SK-N-SH (cell line): ENCODE results near the gene CEBPZOS. TPM values are rescaled to one million over a fixed set of nuclear protein-coding genes. Genes with fewer than 3 reads are reported as not detected.
A peak's percentile ranks its signal among the peaks of the same experiment; 100 is the strongest.

Experiments used
- CTCF ChIA-PET: fragments of 300-600, 350-600 bp; formaldehyde crosslinking; extraction: SDS; loops from one replicate; lab custom pipeline; 2021; lab: Yijun Ruan, JAX
- POLR2A ChIA-PET: fragments of 350-600 bp; sonication (Branson Sonifier 250); formaldehyde crosslinking; extraction: SDS; loops from one replicate; lab custom pipeline; 2020; ENCODE audit warnings: antibody characterized with exemption, inconsistent platforms; lab: Yijun Ruan, JAX
- DNase-seq: peaks from one replicate; pipeline ENCODE4 v3.0.0; 2012
- H2AFZ ChIP-seq: fragments of 200-600 bp; sonication (generic); 2 replicates; pipeline ENCODE4 v1.8.1; 2016; ENCODE audit warnings: antibody characterized with exemption, mild to moderate bottlenecking, low read depth
- H3F3A ChIP-seq: fragments of 200-600 bp; sonication (generic); replicated peaks from 2 replicates; pipeline ENCODE3; 2016; ENCODE audit warnings: antibody characterized with exemption, mild to moderate bottlenecking; ENCODE audit not compliant: insufficient read depth
- H3K27ac ChIP-seq, 2 experiments: fragments of 200-500 bp in 1 of 2; fragments of 200-600 bp in 1 of 2; sonication (Bioruptor generic) in 1 of 2; sonication (generic), shearing (Covaris generic) in 1 of 2; 2 replicates each; pipeline versions ENCODE4 v1.5.1 to v1.6.1; 2014 to 2016; ENCODE audit warnings: low read depth in 2 of 2, inconsistent platforms in 1 of 2, low read length in 1 of 2, mild to moderate bottlenecking in 1 of 2, mixed read lengths in 1 of 2
- H3K27me3 ChIP-seq: fragments of 200-600 bp; sonication (generic), shearing (Covaris generic); 2 replicates; pipeline ENCODE4 v1.6.1; 2016; ENCODE audit warnings: mixed run types; ENCODE audit not compliant: insufficient read depth
- H3K36me3 ChIP-seq, 2 experiments: fragments of 200-500 bp in 1 of 2; fragments of 200-600 bp in 1 of 2; sonication (Bioruptor generic) in 1 of 2; sonication (generic) in 1 of 2; replicated peaks in 1 of 2; 2 replicates each; pipeline versions ENCODE3 to v1.5.1; 2014 to 2016; ENCODE audit warnings: low read length in 1 of 2, mild to moderate bottlenecking in 1 of 2; ENCODE audit not compliant: insufficient read depth in 2 of 2, control insufficient read depth in 1 of 2
- H3K4me1 ChIP-seq, 2 experiments: fragments of 200-500 bp in 1 of 2; fragments of 200-600 bp in 1 of 2; sonication (Bioruptor generic) in 1 of 2; sonication (generic), shearing (Covaris generic) in 1 of 2; 2 replicates each; pipeline versions ENCODE4 v1.5.1 to v1.6.1; 2014 to 2016; ENCODE audit warnings: low read depth in 1 of 2, low read length in 1 of 2, mixed run types in 1 of 2; ENCODE audit not compliant: insufficient read depth in 2 of 2, control insufficient read depth in 1 of 2
- H3K4me2 ChIP-seq: fragments of 200-600 bp; sonication (generic), shearing (Covaris generic); 2 replicates; pipeline ENCODE4 v1.6.1; 2017; ENCODE audit warnings: mixed run types
- H3K4me3 ChIP-seq, 2 experiments: fragments of 200-500 bp in 1 of 2; fragments of 200-600 bp in 1 of 2; sonication (Bioruptor generic) in 1 of 2; sonication (generic), shearing (Covaris generic) in 1 of 2; 2 replicates each; pipeline versions ENCODE4 v1.5.1 to v1.8.1; 2014 to 2016; ENCODE audit warnings: low read depth in 2 of 2, inconsistent platforms in 1 of 2, low read length in 1 of 2, mild to moderate bottlenecking in 1 of 2, mixed read lengths in 1 of 2, moderate library complexity in 1 of 2
- H3K79me2 ChIP-seq: fragments of 200-600 bp; sonication (generic); 2 replicates; pipeline ENCODE4 v1.8.1; 2017; ENCODE audit warnings: mild to moderate bottlenecking; ENCODE audit not compliant: insufficient read depth
- H3K9ac ChIP-seq: fragments of 200-600 bp; sonication (generic); 2 replicates; pipeline ENCODE4 v1.6.1; 2017; ENCODE audit warnings: mixed run types
- H3K9me2 ChIP-seq: fragments of 200-600 bp; sonication (generic); 2 replicates; pipeline ENCODE4 v1.6.1; 2017; ENCODE audit warnings: mixed run types
- H3K9me3 ChIP-seq: fragments of 200-600 bp; sonication (generic); 2 replicates; pipeline ENCODE4 v1.6.1; 2017; ENCODE audit warnings: mixed run types, mild to moderate bottlenecking, moderate library complexity
- H4K20me1 ChIP-seq: fragments of 200-600 bp; sonication (generic); 2 replicates; pipeline ENCODE4 v1.6.1; 2017; ENCODE audit warnings: mild to moderate bottlenecking, mixed run types; ENCODE audit not compliant: insufficient read depth
- ELF1 ChIP-seq: IDR thresholded peaks from 2 replicates; pipeline ENCODE4 v1.4.0; 2012
- FOXJ3 ChIP-seq: sonication (generic); formaldehyde crosslinking; IDR thresholded peaks from 2 replicates; pipeline ENCODE4 v1.5.1; 2020; ENCODE audit warnings: mild to moderate bottlenecking, missing genetic modification reagents
- FOXM1 ChIP-seq: IDR thresholded peaks from 2 replicates; pipeline ENCODE4 v1.4.0; 2012; ENCODE audit warnings: low read depth, mild to moderate bottlenecking
- GABPA ChIP-seq: IDR thresholded peaks from 2 replicates; pipeline ENCODE4 v1.4.0; 2012; ENCODE audit warnings: low read depth, mild to moderate bottlenecking
- GATA2 ChIP-seq: sonication (generic); formaldehyde crosslinking; IDR thresholded peaks from 2 replicates; pipeline ENCODE4 v1.5.0; 2020; ENCODE audit warnings: mild to moderate bottlenecking, missing genetic modification reagents
- MEF2A ChIP-seq: IDR thresholded peaks from 2 replicates; pipeline ENCODE4 v1.4.0; 2012; ENCODE audit warnings: low read depth, borderline replicate concordance
- MXI1 ChIP-seq: IDR thresholded peaks from 2 replicates; pipeline ENCODE4 v1.6.1; 2012; ENCODE audit warnings: mild to moderate bottlenecking, low read depth, low read length, improper control_type of control experiment
- NRF1 ChIP-seq: IDR thresholded peaks from 2 replicates; pipeline ENCODE4 v1.6.1; 2012; ENCODE audit warnings: low read depth, mild to moderate bottlenecking, low read length
- POLR2AphosphoS5 ChIP-seq: IDR thresholded peaks from 2 replicates; pipeline ENCODE4 v1.6.1; 2012; ENCODE audit warnings: low read depth, low read length
- RAD21 ChIP-seq: IDR thresholded peaks from 2 replicates; pipeline ENCODE4 v1.6.1; 2012; ENCODE audit warnings: mild to moderate bottlenecking, low read length
- RCOR1 ChIP-seq: fragments of 150-350 bp; IDR thresholded peaks from 2 replicates; pipeline ENCODE4 v1.6.1; 2017; ENCODE audit warnings: antibody characterized with exemption, low read length
- SIN3A ChIP-seq: IDR thresholded peaks from 2 replicates; pipeline ENCODE4 v1.6.1; 2012; ENCODE audit warnings: low read depth, mild to moderate bottlenecking, low read length, moderate library complexity, borderline replicate concordance
- SMC3 ChIP-seq: IDR thresholded peaks from 2 replicates; pipeline ENCODE4 v1.6.1; 2012; ENCODE audit warnings: low read depth, low read length, improper control_type of control experiment
- WGBS: methylation state at CpG from one replicate; pipeline ENCODE4 v1.1.6; 2017; ENCODE audit warnings: low lambda C conversion rate; 5-methylcytosine and 5-hydroxymethylcytosine counted together
- polyA plus RNA-seq, 3 experiments: library from polyadenylated mRNA; depleted of rRNA; stranded (reverse); fragments of >200 nt; gene quantifications; 2 replicates each; pipeline ENCODE4 v1.2.3, GENCODE V29; 2012
- TF ChIP-seq, protein P1 (sequence below): IDR thresholded peaks from 2 replicates; pipeline ENCODE4 v1.4.0; 2012; ENCODE audit warnings: low read depth, borderline replicate concordance
- TF ChIP-seq, protein P2 (sequence below): IDR thresholded peaks from 2 replicates; pipeline ENCODE4 v1.4.0; 2012; ENCODE audit warnings: low read depth, borderline replicate concordance
- TF ChIP-seq, protein P3 (sequence below): fragments of 150-350 bp; IDR thresholded peaks from 2 replicates; pipeline ENCODE4 v1.6.1; 2016; ENCODE audit warnings: mild to moderate bottlenecking, low read depth, low read length
- TF ChIP-seq, protein P4 (sequence below): fragments of 200-600 bp; sonication (generic); IDR thresholded peaks from 2 replicates; pipeline ENCODE4 v1.6.1; 2017; ENCODE audit warnings: antibody characterized with exemption, mild to moderate bottlenecking, moderate library complexity

CEBPZOS gene
- polyA plus RNA-seq, 1 of the 3 experiments (the other 2 are of a cell fraction), result 27.5 TPM

DNA sequence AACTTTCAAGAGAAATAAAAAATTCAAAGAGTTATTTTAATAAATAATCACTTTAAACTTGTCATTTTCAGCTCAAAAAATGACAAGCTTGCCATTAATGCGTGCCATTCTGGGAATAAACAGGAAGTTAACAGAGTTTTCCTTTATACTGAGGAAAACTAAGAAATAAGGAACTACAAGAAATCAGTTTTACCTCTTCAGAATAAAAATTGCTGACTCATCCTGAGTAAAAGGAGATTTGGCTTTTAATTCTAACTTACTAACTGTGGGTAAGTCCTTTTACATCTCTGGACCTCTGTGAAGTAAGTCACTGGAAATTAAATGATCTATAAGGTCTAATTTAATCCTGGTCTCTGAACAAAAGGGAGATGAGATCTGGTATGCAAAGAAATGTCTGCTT is 19.0 kb downstream of the CEBPZOS start:
- no peak overlapping the region for H3K9ac ChIP-seq
- peaks cover 0 to 6% of the 10 kb centered on the region in 2 experiments; a peak in 2 of 4 replicates for H3K4me1 ChIP-seq
- peaks cover 18% of the 10 kb centered on the region for H3F3A ChIP-seq
- no peak overlapping the region for H3K4me2 ChIP-seq
- no peaks in the 10 kb centered on the region for H4K20me1 ChIP-seq
- 91% methylated on average over 1 of the region's 1 CpG for WGBS
- no peak for TF ChIP-seq POLR2AphosphoS5
- no peak for TF ChIP-seq MEF2A
- TF ChIP-seq FOXJ3 (CRISPR knock-in tag), result no peak
- TF ChIP-seq, protein P1, sequence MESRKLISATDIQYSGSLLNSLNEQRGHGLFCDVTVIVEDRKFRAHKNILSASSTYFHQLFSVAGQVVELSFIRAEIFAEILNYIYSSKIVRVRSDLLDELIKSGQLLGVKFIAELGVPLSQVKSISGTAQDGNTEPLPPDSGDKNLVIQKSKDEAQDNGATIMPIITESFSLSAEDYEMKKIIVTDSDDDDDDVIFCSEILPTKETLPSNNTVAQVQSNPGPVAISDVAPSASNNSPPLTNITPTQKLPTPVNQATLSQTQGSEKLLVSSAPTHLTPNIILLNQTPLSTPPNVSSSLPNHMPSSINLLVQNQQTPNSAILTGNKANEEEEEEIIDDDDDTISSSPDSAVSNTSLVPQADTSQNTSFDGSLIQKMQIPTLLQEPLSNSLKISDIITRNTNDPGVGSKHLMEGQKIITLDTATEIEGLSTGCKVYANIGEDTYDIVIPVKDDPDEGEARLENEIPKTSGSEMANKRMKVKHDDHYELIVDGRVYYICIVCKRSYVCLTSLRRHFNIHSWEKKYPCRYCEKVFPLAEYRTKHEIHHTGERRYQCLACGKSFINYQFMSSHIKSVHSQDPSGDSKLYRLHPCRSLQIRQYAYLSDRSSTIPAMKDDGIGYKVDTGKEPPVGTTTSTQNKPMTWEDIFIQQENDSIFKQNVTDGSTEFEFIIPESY, result no peak
- TF ChIP-seq ELF1, result no peak
- TF ChIP-seq FOXM1, result no peak
- peaks cover 13% of the 10 kb centered on the region; the same call in 1 of the 2 replicates for H3K79me2 ChIP-seq
- peaks cover 78 to 81% of the 10 kb centered on the region in 2 experiments for H3K36me3 ChIP-seq
- no peak overlapping the region for H2AFZ ChIP-seq
- H3K27ac ChIP-seq, result peak overlapping the region; percentile 5 to 56; a peak in 3 of 4 replicates
- DNase-seq, result no peak
- CTCF ChIA-PET, result interaction anchor here (1.2 kb wide), 1 partner anchor 16 kb away, joined by 4 read pairs; the partner anchor contains the start of genes CEBPZ and NDUFAF7
- no peaks in the 10 kb centered on the region for H3K27me3 ChIP-seq
- no peaks in the 10 kb centered on the region for H3K9me3 ChIP-seq
- no peaks in the 10 kb centered on the region for H3K9me2 ChIP-seq
- POLR2A ChIA-PET, result no interaction called here
- no peak overlapping the region for H3K4me3 ChIP-seq

DNA sequence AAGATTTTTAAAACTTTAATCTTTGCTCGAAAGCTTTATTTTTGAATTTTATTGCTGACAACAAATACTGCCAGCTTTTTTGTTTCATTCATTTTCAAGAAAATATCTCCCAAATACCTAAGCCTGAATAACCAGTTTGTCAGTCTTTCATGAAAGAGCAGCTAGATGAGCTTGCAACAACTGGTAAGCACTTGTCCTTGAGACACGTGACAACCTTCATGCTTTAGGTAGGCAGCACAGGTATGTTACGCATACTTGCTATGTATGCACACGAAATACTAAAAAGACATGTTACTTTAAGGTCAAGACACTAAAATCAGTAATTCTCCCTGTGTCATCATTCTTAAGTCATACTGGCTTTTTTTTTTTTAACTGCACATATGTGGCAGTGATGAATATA is 22.8 kb downstream of the CEBPZOS start:
- Histone ChIP-seq H3K4me2 (no peak overlapping the region), H3K36me3 (peaks cover 74% of the 10 kb centered on the region in 2 experiments), H3F3A (peaks cover 4% of the 10 kb centered on the region), H3K4me3 (no peak overlapping the region), H3K27me3 (no peaks in the 10 kb centered on the region), H3K4me1 (peaks cover 0 to 6% of the 10 kb centered on the region in 2 experiments; a peak in 2 of 4 replicates), H4K20me1 (peaks cover 3% of the 10 kb centered on the region; the same call in 1 of the 2 replicates), H3K9ac (no peak overlapping the region), H3K27ac (no peak overlapping the region), H2AFZ (no peak overlapping the region), H3K9me3 (no peaks in the 10 kb centered on the region), H3K9me2 (no peaks in the 10 kb centered on the region), H3K79me2 (peaks cover 27% of the 10 kb centered on the region)
- 94% methylated on average over 4 of the region's 4 CpGs for WGBS
- ChIA-PET POLR2A (interaction anchor here (1.1 kb wide), 1 partner anchor 12 kb away, joined by 7 read pairs; the partner anchor contains the start of genes CEBPZ and NDUFAF7), CTCF (interaction anchor here (1.1 to 3.5 kb wide), 4 partner anchors 11 to 50 kb away, joined by 3 to 10 read pairs (median 6); no protein-coding TSS in a partner anchor)
- TF ChIP-seq MXI1 (no peak), RAD21 (no peak), GATA2 (CRISPR knock-in tag) (no peak), GABPA (no peak), FOXM1 (no peak), SIN3A (no peak), POLR2AphosphoS5 (no peak), SMC3 (no peak), RCOR1 (no peak), NRF1 (no peak)
- TF ChIP-seq, protein P2, sequence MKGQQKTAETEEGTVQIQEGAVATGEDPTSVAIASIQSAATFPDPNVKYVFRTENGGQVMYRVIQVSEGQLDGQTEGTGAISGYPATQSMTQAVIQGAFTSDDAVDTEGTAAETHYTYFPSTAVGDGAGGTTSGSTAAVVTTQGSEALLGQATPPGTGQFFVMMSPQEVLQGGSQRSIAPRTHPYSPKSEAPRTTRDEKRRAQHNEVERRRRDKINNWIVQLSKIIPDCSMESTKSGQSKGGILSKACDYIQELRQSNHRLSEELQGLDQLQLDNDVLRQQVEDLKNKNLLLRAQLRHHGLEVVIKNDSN, result no peak
- TF ChIP-seq, protein P3, sequence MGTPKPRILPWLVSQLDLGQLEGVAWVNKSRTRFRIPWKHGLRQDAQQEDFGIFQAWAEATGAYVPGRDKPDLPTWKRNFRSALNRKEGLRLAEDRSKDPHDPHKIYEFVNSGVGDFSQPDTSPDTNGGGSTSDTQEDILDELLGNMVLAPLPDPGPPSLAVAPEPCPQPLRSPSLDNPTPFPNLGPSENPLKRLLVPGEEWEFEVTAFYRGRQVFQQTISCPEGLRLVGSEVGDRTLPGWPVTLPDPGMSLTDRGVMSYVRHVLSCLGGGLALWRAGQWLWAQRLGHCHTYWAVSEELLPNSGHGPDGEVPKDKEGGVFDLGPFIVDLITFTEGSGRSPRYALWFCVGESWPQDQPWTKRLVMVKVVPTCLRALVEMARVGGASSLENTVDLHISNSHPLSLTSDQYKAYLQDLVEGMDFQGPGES, result no peak
- TF ChIP-seq, protein P4, sequence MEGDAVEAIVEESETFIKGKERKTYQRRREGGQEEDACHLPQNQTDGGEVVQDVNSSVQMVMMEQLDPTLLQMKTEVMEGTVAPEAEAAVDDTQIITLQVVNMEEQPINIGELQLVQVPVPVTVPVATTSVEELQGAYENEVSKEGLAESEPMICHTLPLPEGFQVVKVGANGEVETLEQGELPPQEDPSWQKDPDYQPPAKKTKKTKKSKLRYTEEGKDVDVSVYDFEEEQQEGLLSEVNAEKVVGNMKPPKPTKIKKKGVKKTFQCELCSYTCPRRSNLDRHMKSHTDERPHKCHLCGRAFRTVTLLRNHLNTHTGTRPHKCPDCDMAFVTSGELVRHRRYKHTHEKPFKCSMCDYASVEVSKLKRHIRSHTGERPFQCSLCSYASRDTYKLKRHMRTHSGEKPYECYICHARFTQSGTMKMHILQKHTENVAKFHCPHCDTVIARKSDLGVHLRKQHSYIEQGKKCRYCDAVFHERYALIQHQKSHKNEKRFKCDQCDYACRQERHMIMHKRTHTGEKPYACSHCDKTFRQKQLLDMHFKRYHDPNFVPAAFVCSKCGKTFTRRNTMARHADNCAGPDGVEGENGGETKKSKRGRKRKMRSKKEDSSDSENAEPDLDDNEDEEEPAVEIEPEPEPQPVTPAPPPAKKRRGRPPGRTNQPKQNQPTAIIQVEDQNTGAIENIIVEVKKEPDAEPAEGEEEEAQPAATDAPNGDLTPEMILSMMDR, result no peak
- DNase-seq, result no peak
